Activated naive CD8-positive, alpha-beta T cell treated with anti-CD3 and anti-CD28 coated beads, Interleukin-2, amount 50 U/mL, for 16 hours (primary cell): ENCODE results near the gene CASP10.
"Not testable (repeated sequence)": the region's sequence is repeated elsewhere in the genome, so short reads cannot be mapped to it uniquely, and the experiment has no call there.

Experiments
- DNase-seq: peaks from one replicate; pipeline ENCODE4 v3.0.0-alpha.2; 2020; ENCODE audit warnings: low read depth, low spot score

Gene CASP10

GRCh38 chr2:201156036-201156435, 26.9 kb upstream of the CASP10 start:
- no peak for DNase-seq

- no peak for DNase-seq
Observed at GRCh38 chr2:201156640-201157039, 26.3 kb upstream of the CASP10 start.

GRCh38 chr2:201157694-201158093, 25.2 kb upstream of the CASP10 start:
- DNase-seq: no peak

DNA sequence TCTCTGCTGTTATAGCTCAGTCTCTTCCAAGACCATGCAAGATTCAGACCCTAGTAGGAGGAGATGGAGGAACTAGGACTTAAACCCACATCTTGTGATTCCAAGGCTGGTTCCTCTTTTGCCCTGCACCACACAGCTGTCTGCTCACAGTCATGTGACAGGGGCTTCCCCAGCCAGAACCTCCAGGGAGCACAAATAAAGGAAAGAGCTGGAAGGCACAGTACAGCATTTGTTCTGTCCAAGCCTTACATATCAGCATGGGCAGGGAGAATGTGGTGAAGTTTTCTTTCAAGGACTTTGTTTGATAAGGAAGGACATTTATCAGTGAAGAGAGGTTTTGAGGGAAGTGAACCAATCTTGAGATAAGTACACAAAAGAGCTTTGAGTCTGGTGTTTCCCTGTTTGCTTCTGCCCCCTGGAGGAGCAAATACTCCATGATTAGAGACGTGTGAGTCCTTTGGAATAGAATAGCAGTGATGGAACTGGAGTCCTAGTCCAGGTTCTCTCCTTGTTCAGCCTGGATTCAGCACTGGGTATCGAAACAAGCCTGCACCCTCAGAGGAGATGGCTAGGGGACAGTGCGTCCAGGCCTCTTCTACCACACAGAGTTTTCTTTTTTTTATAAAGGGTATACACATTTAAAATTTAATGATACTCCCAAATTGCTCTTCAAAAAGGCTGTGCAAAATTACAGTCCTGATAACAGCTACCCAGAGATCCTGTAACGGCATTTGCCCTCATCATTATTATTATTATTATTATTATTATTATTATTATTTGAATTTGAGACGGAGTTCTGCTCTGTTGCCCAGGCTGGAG, 24.6 kb upstream of the CASP10 start:
- no peak for DNase-seq

GRCh38 chr2:201164166-201164565, 18.8 kb upstream of the CASP10 start:
- DNase-seq: no peak

DNA sequence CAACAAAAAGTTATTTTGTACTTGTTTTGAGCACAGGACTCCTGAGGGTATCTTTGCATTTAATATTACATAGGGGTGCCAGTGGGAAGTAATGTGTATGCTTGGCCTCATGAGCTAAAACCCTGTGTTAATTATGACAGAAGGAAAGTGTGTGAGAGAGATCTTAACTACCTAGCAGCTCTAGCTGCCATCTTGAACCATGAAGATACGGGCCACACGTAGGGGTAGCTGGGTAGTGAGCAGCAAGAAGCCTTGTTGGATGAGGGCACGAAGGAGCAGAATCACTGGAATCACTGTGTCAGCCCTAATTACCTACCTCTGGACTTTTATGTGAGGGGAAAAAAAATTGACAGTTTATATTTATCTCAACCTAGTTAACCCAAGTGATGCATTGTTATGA, 15.4 kb upstream of the CASP10 start:
- DNase-seq: no peak

GRCh38 chr2:201168496-201168895, 14.4 kb upstream of the CASP10 start:
- not testable (repeated sequence) for DNase-seq

- DNase-seq: no peak
Observed at GRCh38 chr2:201171259-201171814, 11.6 kb upstream of the CASP10 start.

DNA sequence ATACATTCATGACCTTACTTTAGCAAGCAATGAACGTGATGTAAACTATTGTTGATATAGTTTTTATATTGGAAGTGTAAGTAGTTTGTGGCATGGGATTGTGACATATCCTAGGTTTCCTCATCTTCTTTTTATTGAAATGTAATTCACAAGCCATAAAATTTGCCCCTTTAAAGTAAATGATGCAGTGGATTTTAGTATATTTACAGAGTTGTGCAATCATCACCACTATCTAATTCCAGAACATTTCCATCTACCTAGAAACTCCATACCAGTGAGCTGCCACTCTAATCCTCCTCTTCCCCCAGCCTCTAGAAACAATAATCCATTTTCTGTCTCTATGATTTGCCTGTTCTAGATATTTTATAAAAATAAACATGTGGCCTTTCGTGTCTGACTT, 10.7 kb upstream of the CASP10 start:
- no peak for DNase-seq

GRCh38 chr2:201174687-201175086, 8.3 kb upstream of the CASP10 start:
- no peak for DNase-seq

DNA sequence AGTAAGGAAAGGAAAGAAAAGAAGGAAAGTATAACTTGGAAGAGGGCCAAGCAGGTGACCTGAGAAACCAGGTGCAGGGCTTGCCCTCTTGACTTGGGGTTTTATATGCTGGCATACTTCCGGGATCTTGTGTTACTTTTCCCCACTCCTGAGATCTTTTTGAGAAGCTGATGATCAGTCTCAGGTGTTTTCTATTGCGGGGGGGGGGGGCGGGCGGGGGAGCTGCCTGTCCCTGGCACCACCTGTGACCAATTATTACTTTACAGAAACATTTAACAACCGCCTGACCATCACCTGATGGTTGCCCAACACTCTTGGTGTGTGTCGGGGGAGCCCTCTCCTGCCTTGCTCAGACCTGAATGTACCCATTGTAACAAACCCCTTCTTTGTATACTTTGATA, 6.9 kb upstream of the CASP10 start:
- DNase-seq: no peak

DNA sequence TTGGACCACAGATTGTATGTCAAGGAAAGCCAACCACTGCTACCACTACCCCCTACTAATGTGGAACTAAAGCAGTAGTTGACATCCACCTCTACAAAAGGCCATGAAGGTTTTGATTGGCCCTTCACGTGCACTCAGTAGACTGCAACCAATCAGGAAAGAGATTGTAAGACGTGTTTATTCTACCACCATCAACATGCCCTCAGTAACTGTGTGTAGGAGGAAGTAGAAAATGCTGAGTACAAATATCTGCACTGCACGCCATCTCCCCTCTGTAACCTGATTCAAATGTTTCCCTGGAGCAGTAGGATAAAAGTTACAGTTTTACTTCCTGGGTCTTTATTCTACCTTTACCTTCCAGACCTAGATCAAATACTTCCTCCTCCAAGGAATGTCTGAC, 2.9 kb upstream of the CASP10 start:
- DNase-seq: no peak

DNA sequence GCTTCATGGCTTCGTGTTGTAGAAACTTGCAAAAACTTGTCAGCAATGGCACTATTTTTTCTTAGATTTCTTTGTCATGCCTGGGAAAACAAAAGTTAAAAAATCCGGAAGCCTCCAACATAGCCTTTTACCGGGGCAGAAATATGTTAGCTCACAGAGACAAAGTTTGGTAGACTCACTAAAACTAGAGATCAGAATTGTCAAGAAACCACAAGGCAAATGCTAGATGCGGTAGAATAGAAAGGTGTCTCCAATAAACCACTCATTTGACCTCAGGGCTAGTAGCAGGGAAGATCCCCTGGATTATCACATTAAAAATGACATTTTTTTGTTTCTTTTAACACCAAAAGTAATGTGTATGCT, 405 bp downstream of the CASP10 start:
- no peak for DNase-seq

- DNase-seq: not testable (repeated sequence)
Observed at GRCh38 chr2:201183835-201184234, 894 bp downstream of the CASP10 start.

DNA sequence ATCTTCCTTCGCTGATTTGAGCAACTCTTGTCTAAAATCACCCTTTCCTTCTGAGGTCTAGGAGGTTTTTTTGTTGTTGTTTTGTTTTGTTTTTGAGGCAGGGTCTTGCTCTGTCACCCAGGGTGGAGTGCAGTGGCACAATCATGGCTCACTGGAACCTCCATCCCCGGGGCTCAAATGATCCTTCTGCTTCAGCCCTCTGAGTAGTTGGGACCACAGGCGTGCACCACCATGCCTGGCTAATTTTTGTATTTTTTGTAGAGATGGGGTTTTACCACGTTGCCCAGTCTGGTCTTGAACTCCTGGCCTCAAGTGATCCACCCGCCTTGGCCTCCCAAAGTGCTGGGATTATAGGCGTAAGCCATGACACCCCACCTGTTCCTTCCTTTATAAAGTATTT, 1.3 kb downstream of the CASP10 start:
- DNase-seq: not testable (repeated sequence)

GRCh38 chr2:201185863-201186262, 2.9 kb downstream of the CASP10 start:
- no peak for DNase-seq

- DNase-seq: no peak
Observed at GRCh38 chr2:201186982-201187381, 4.0 kb downstream of the CASP10 start.

- no peak for DNase-seq
Observed at GRCh38 chr2:201188449-201188848, 5.5 kb downstream of the CASP10 start.

- DNase-seq: no peak
Observed at GRCh38 chr2:201191132-201191875, 8.4 kb downstream of the CASP10 start.

- DNase-seq: no peak
Observed at GRCh38 chr2:201194097-201194496, 11.2 kb downstream of the CASP10 start.

GRCh38 chr2:201195331-201195730, 12.4 kb downstream of the CASP10 start:
- no peak for DNase-seq

GRCh38 chr2:201196003-201196402, 13.1 kb downstream of the CASP10 start:
- no peak for DNase-seq

- DNase-seq: no peak
Observed at GRCh38 chr2:201196803-201197202, 13.9 kb downstream of the CASP10 start.
